SK-N-SH treated with all-trans-retinoic acid at 6 μM for 48 hours (cell line): ENCODE measurements around the gene RABGAP1L.

Source experiments
- ATAC-seq: fragments of 200-7000 bp; cut with Tn5 transposase; 3 replicates; pipeline ENCODE4 v1.9.1; 2020; ENCODE audit warnings: mild to moderate bottlenecking, moderate library complexity
- ARNTL ChIP-seq: fragments of 450-650 bp; formaldehyde crosslinking; IDR thresholded peaks from 2 replicates; pipeline ENCODE4 v1.5.0; 2020; ENCODE audit warnings: low read depth, mild to moderate bottlenecking, moderate library complexity, borderline replicate concordance
- BACH2 ChIP-seq: fragments of 250-450 bp; sonication (Bioruptor Pico); IDR thresholded peaks from 2 replicates; pipeline ENCODE4 v1.9.0; 2021; ENCODE audit warnings: mild to moderate bottlenecking, borderline replicate concordance
- CREB5 ChIP-seq: fragments of 250-450 bp; sonication (Bioruptor Pico); IDR thresholded peaks from 2 replicates; pipeline ENCODE4 v1.5.1; 2020; ENCODE audit warnings: low read depth, mild to moderate bottlenecking, moderate library complexity
- CSDC2 ChIP-seq: fragments of 250-450 bp; sonication (Bioruptor Pico); IDR thresholded peaks from 2 replicates; pipeline ENCODE4 v1.5.0; 2020; ENCODE audit warnings: mild to moderate bottlenecking, moderate library complexity
- CSRNP3 ChIP-seq: fragments of 250-450 bp; sonication (Bioruptor Pico); IDR thresholded peaks from 2 replicates; pipeline ENCODE4 v1.5.1; 2021; ENCODE audit warnings: mild to moderate bottlenecking, moderate library complexity
- ESRRG ChIP-seq: fragments of 250-450 bp; sonication (Bioruptor Pico); IDR thresholded peaks from 2 replicates; pipeline ENCODE4 v1.6.1; 2021; ENCODE audit warnings: mild to moderate bottlenecking
- GLIS3 ChIP-seq: fragments of 250-450 bp; sonication (Bioruptor Pico); IDR thresholded peaks from 2 replicates; pipeline ENCODE4 v1.5.0; 2020; ENCODE audit warnings: mild to moderate bottlenecking, moderate library complexity
- ISL1 ChIP-seq: fragments of 250-450 bp; sonication (Bioruptor Pico); IDR thresholded peaks from 2 replicates; pipeline ENCODE4 v2.1.2; 2022; ENCODE audit warnings: mild to moderate bottlenecking, moderate library complexity
- OSR1 ChIP-seq: fragments of 250-450 bp; sonication (Bioruptor Pico); IDR thresholded peaks from 2 replicates; pipeline ENCODE4 v1.8.0; 2022; ENCODE audit warnings: moderate library complexity, mild to moderate bottlenecking, inconsistent platforms
- PATZ1 ChIP-seq: fragments of 250-450 bp; sonication (Bioruptor Pico); IDR thresholded peaks from 2 replicates; pipeline ENCODE4 v1.8.0; 2020; ENCODE audit warnings: mild to moderate bottlenecking, moderate library complexity, borderline replicate concordance
- PPARA ChIP-seq: fragments of 250-450 bp; sonication (Bioruptor Pico); IDR thresholded peaks from 2 replicates; pipeline ENCODE4 v1.5.0; 2020; ENCODE audit warnings: mild to moderate bottlenecking, borderline replicate concordance
- RARB ChIP-seq: fragments of 250-450 bp; sonication (Bioruptor Pico); IDR thresholded peaks from 2 replicates; pipeline ENCODE4 v1.8.0; 2021; ENCODE audit warnings: mild to moderate bottlenecking, moderate library complexity
- SNAI2 ChIP-seq: fragments of 250-450 bp; sonication (Bioruptor Pico); IDR thresholded peaks from 2 replicates; pipeline ENCODE4 v1.5.0; 2020; ENCODE audit warnings: mild to moderate bottlenecking, moderate library complexity
- TCF4 ChIP-seq: fragments of 250-450 bp; sonication (Bioruptor Pico); IDR thresholded peaks from 2 replicates; pipeline ENCODE4 v1.8.0; 2021; ENCODE audit warnings: mild to moderate bottlenecking, moderate library complexity, borderline replicate concordance
- TOX ChIP-seq: fragments of 250-450 bp; sonication (Bioruptor Pico); IDR thresholded peaks from 2 replicates; pipeline ENCODE4 v1.8.0; 2021; ENCODE audit warnings: mild to moderate bottlenecking, moderate library complexity, borderline replicate concordance
- TSHZ2 ChIP-seq: fragments of 250-450 bp; sonication (Bioruptor Pico); IDR thresholded peaks from 2 replicates; pipeline ENCODE4 v1.5.0; 2020; ENCODE audit warnings: mild to moderate bottlenecking, moderate library complexity
- ZC3H10 ChIP-seq: fragments of 250-450 bp; sonication (Bioruptor Pico); IDR thresholded peaks from 2 replicates; pipeline ENCODE4 v1.5.1; 2021; ENCODE audit warnings: mild to moderate bottlenecking, moderate library complexity
- ZFP3 ChIP-seq: fragments of 250-450 bp; sonication (Bioruptor Pico); IDR thresholded peaks from 2 replicates; pipeline ENCODE4 v1.5.0; 2020; ENCODE audit warnings: mild to moderate bottlenecking, moderate library complexity
- ZNF565 ChIP-seq: fragments of 450-650 bp; formaldehyde crosslinking; conservative IDR thresholded peaks from 2 replicates; pipeline ENCODE4 v1.5.0; 2020; ENCODE audit warnings: low read depth, mild to moderate bottlenecking, moderate library complexity
- ZNF70 ChIP-seq: fragments of 450-650 bp; formaldehyde crosslinking; IDR thresholded peaks from 2 replicates; pipeline ENCODE4 v1.5.0; 2020; ENCODE audit warnings: mild to moderate bottlenecking, moderate library complexity
- ZNF8 ChIP-seq: fragments of 450-650 bp; formaldehyde crosslinking; IDR thresholded peaks from 2 replicates; pipeline ENCODE4 v1.5.0; 2020; ENCODE audit warnings: mild to moderate bottlenecking, moderate library complexity
- TF ChIP-seq, protein P1 (sequence below): fragments of 250-450 bp; sonication (Bioruptor Pico); IDR thresholded peaks from 2 replicates; pipeline ENCODE4 v1.8.0; 2021; ENCODE audit warnings: low read depth, mild to moderate bottlenecking, moderate library complexity, borderline replicate concordance

The RABGAP1L gene

DNA sequence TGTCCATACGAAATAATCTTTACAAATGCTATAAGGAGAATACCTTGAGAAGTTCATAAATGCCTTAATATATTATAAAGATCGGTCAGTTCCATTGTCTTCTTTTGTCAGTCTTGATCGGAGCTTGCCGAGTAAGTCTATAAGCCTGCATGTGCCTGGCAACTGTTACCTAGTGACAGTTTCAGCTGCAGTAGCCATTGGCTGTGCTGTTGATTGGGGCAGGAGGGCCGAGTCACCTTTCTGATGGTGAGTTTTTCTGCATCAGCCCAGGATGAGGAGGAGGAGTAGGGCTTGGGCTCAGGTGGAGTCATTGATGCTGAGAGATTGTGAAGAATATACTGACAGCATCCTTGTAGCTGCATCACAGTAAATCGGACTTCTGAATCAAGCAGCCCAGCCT is 286.5 kb downstream of the RABGAP1L start (continued):
- TF ChIP-seq TSHZ2 (CRISPR knock-in tag): no peak
- no peak for TF ChIP-seq ZNF70 (CRISPR knock-in tag)
- TF ChIP-seq BACH2 (CRISPR knock-in tag): no peak
- TF ChIP-seq, all 23 proteins: peak for 0

DNA sequence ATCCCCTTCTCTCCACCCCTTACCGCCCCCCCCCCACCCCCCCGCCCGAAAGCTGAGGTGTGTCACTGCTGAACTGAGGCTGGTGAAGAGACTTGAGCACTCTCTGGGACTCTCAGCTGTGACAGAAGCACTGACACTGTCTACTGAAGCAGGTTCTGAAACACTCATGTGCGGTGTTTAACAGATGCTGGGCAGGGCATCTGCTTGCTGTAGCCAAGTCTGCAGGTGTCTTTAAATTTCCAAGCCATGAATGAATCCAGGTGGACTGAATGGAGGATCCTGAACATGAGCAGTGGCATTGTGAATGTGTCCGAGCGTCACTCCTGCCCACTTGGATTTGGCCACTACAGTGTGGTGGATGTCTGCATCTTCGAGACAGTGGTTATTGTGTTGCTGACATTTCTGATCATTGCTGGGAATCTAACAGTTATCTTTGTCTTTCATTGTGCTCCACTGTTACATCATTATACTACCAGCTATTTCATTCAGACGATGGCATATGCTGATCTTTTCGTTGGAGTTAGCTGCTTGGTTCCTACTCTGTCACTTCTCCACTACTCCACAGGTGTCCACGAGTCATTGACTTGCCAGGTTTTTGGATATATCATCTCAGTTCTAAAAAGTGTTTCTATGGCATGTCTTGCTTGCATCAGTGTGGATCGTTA is 288.7 kb downstream of the RABGAP1L start, which contains the start of gene GPR52:
GPR52 (plus strand) TSS at position 99 of the 665 bp plus-strand sequence; CDS start at position 247, 148 bp downstream.
- TF ChIP-seq CSRNP3 (CRISPR knock-in tag) (no peak), SNAI2 (CRISPR knock-in tag) (no peak), ZC3H10 (CRISPR knock-in tag) (no peak), ZNF565 (no peak), TCF4 (CRISPR knock-in tag) (no peak), ZNF8 (CRISPR knock-in tag) (no peak), CSDC2 (no peak), ESRRG (CRISPR knock-in tag) (no peak), PATZ1 (CRISPR knock-in tag) (no peak), CREB5 (no peak), ZFP3 (CRISPR knock-in tag) (no peak), RARB (CRISPR knock-in tag) (no peak), ZNF70 (CRISPR knock-in tag) (no peak), ISL1 (CRISPR knock-in tag) (no peak), GLIS3 (no peak), TOX (CRISPR knock-in tag) (no peak), ARNTL (no peak), OSR1 (CRISPR knock-in tag) (no peak), PPARA (CRISPR knock-in tag) (no peak)
- TF ChIP-seq, protein P1, sequence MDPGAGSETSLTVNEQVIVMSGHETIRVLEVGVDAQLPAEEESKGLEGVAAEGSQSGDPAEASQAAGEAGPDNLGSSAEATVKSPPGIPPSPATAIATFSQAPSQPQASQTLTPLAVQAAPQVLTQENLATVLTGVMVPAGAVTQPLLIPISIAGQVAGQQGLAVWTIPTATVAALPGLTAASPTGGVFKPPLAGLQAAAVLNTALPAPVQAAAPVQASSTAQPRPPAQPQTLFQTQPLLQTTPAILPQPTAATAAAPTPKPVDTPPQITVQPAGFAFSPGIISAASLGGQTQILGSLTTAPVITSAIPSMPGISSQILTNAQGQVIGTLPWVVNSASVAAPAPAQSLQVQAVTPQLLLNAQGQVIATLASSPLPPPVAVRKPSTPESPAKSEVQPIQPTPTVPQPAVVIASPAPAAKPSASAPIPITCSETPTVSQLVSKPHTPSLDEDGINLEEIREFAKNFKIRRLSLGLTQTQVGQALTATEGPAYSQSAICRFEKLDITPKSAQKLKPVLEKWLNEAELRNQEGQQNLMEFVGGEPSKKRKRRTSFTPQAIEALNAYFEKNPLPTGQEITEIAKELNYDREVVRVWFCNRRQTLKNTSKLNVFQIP (CRISPR knock-in tag): no peak
- ATAC-seq: no peak

- ATAC-seq: no peak
- TF ChIP-seq PATZ1 (CRISPR knock-in tag) (no peak), TSHZ2 (CRISPR knock-in tag) (no peak), GLIS3 (no peak), PPARA (CRISPR knock-in tag) (no peak), TOX (CRISPR knock-in tag) (no peak), ZC3H10 (CRISPR knock-in tag) (no peak), RARB (CRISPR knock-in tag) (no peak), OSR1 (CRISPR knock-in tag) (no peak), ESRRG (CRISPR knock-in tag) (no peak), ZNF70 (CRISPR knock-in tag) (no peak), TCF4 (CRISPR knock-in tag) (no peak), CREB5 (no peak)
Observed at GRCh38 chr1:174448531-174448883, 289.2 kb downstream of the RABGAP1L start.
